ENCODE measurements around the gene AOC2.

DNA sequence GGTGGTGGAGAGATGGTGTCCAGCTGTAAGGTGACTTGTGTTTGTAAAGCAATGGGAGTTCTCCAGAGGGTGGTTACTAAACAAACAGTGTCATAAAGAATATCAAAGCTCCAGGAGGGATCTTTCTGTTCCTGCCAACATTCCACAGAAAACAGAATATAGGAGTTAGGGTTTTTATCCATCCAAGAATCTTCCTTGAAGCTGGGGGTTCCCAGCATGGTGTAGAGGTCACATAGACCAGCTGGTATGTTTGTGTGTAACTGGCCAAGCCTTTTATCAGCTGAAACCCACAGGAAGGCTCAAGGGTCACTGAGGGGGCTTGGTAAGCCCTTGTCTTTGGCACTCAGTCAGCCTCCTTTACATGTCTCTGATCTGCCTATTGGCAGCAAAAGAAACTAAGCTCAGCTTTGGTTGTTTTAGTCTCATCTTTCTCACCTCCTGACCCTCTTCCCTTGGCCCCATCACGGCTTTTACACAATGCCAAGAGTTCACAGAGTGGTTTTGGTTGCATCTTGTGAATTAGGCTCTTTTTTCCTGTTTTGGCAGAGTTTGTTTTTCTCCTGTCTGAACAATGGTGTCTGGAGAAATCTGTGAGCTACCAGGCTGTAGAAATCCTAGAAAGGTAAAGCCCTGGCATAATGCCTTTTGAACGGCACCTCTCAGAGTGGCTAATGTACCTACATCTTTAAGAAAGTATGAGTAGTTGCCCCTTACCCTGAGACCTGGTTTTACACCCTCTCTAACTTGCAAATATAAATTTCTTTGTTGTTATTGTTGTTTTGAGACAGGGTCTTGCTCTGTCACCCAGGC is 41.1 kb upstream of the AOC2 start:
- TF ChIP-seq, protein P1, sequence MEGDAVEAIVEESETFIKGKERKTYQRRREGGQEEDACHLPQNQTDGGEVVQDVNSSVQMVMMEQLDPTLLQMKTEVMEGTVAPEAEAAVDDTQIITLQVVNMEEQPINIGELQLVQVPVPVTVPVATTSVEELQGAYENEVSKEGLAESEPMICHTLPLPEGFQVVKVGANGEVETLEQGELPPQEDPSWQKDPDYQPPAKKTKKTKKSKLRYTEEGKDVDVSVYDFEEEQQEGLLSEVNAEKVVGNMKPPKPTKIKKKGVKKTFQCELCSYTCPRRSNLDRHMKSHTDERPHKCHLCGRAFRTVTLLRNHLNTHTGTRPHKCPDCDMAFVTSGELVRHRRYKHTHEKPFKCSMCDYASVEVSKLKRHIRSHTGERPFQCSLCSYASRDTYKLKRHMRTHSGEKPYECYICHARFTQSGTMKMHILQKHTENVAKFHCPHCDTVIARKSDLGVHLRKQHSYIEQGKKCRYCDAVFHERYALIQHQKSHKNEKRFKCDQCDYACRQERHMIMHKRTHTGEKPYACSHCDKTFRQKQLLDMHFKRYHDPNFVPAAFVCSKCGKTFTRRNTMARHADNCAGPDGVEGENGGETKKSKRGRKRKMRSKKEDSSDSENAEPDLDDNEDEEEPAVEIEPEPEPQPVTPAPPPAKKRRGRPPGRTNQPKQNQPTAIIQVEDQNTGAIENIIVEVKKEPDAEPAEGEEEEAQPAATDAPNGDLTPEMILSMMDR (conservative IDR thresholded peaks at IDR 0.05; ENCODE audit: low read depth, low read length): no peak
- TF ChIP-seq EZH2 (IDR thresholded peaks at IDR 0.05; ENCODE audit: low read length, unreplicated experiment): no peak
